HG03159 (cell line): ENCODE measurements around the gene LPXN.
"Not testable (repeated sequence)": the region's sequence is repeated elsewhere in the genome, so short reads cannot be mapped to it uniquely, and the experiment has no call there.

Experiments used
- ATAC-seq: cut with Tn5 transposase; IDR thresholded peaks from one replicate; pipeline ENCODE4 v1.9.1; 2021; ENCODE audit warnings: mild to moderate bottlenecking, moderate library complexity; ENCODE audit not compliant: unreplicated experiment

The LPXN gene

DNA sequence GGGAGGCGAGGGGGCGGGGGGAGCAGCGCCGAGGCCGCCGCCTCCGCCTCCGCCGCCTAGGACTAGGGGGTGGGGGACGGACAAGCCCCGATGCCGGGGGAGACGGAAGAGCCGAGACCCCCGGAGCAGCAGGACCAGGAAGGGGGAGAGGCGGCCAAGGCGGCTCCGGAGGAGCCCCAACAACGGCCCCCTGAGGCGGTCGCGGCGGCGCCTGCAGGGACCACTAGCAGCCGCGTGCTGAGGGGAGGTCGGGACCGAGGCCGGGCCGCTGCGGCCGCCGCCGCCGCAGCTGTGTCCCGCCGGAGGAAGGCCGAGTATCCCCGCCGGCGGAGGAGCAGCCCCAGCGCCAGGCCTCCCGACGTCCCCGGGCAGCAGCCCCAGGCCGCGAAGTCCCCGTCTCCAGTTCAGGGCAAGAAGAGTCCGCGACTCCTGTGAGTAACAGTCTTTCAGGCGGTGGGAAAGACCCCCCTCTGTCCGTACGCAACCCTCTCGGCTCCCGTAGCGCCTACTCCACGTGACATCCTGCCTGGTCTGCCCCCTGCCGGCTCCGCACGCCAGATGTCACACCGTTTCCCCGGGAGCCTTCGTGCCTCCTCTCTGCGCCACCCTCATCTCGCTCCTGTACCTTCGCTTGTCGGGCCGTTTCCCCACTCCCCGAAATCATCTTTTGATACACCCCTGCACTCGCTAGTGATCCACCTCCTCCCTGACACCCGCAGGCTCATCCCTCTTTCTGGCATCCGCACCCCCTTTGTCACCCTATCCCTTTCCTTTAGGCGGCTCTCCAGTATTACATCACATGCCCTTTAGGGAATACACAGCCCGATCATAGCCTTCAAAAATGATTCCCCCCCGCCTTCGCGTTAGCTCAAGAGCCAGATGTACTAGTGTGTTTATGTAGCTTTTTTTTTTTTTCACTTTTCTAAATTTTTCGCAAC is 3.8 kb upstream of the LPXN start:
- ATAC-seq: peak; percentile 46

GRCh38 chr11:58578635-58579191 is 3.1 kb upstream of the LPXN start, which contains the start of gene ZFP91:
Gene ZFP91 (plus strand): TSS chr11:58579063. CDS start chr11:58579282, 219 bp downstream.
- peak; percentile 35 for ATAC-seq

DNA sequence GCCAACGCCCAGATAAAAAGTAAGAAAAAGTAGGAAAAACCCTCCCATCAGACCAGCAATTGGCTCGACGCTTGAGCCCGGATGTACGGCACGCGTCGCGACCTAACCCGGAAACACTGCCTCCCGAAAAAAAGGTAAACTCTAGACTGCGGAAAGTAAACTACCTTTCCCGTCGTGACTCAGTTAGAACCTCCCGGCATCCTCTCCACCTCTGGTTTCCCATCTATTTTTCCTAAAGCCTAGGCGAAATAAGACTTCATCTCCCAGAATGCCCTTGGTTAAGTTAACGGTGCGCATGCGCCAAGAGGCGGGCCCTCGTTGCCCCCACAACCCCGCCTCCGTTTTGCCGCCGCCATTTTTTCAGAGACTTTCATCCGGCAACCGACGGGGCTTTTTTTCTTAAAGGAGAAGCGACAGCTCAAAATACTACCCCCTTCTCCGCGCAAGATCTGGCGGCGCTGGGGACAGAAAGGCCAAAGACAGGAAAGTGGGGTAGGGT is 2.5 kb upstream of the LPXN start:
- ATAC-seq: peak; percentile 24

GRCh38 chr11:58577555-58578135 is 2.0 kb upstream of the LPXN start:
- peak; percentile 48 for ATAC-seq

- ATAC-seq: no peak
Observed at GRCh38 chr11:58576887-58577471, 1.3 kb upstream of the LPXN start.

- ATAC-seq: no peak
Observed at GRCh38 chr11:58574881-58575280, 775 bp downstream of the LPXN start.

DNA sequence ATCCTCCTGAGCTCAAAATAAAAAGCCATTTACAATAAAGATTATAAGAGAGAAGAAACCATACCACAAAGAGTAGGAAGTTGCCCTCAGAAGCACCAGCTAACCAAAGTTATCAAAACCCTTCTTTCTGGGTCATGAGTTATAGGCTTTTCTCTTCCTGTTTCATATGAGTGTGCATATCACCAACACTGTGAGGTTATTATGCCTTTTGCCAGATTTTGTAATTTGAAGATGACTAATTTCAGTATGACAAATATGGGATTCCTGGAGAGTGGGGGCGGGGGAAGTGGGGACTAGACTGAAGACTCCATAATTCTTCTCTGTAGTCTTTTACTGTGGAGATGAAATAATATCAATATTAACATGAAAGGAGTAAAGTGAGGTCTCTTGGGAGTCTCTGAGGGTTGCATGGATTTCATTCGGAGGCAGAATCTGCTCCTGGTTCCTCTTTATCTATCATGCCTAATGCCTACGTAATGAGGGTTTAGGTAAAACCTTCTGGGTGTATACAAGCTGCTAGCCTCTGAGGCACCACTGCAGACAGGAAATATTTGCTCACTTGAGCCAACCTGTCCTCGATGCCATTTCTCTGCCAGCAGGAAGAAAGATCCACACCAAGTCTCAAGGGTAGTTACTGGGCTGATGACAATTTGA is 2.1 kb downstream of the LPXN start:
- peak; percentile 28 for ATAC-seq

- ATAC-seq: not testable (repeated sequence)
Observed at GRCh38 chr11:58572906-58573305, 2.8 kb downstream of the LPXN start.

- peak; percentile 87 for ATAC-seq
Observed at GRCh38 chr11:58567889-58568512, 7.7 kb downstream of the LPXN start.

DNA sequence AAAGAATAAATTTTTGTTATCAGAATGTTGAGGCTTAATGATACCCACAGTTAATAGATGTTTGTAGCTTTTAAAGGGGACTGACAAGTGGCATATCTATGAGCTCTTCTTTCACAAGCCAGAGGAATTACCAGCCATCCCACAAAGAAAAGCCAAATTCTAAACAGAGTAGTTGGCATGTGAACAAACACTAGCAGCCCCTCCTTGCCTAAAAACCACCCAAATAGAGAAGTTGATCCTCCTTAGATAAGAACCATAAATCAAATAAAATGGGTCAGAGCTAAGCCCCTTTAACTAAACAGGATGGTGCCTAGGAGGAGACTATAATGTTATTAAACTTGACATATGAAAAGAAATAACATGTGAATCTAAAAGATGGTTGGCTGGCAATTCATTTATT is 11.4 kb downstream of the LPXN start:
- no peak for ATAC-seq

DNA sequence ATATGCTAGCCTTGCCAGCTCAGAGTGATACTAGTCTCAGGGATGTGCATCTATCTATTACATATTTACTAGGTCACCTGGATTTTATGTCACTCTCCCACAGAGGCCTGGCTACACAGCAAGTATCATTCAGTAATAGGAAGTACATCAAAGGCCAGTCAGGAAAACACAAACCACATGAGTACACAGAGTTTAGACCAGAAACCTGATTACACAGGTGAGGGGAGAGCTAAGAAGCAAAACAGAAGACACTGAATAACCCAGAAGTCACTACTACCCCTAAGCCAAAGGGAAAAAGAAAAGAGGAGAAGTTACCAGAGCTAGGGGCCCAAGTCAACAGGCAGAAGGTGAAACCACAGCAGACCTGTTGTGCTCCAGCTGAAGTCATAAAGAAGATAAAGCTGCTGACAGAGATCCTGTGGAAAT is 13.3 kb downstream of the LPXN start:
- peak; percentile 89 for ATAC-seq

DNA sequence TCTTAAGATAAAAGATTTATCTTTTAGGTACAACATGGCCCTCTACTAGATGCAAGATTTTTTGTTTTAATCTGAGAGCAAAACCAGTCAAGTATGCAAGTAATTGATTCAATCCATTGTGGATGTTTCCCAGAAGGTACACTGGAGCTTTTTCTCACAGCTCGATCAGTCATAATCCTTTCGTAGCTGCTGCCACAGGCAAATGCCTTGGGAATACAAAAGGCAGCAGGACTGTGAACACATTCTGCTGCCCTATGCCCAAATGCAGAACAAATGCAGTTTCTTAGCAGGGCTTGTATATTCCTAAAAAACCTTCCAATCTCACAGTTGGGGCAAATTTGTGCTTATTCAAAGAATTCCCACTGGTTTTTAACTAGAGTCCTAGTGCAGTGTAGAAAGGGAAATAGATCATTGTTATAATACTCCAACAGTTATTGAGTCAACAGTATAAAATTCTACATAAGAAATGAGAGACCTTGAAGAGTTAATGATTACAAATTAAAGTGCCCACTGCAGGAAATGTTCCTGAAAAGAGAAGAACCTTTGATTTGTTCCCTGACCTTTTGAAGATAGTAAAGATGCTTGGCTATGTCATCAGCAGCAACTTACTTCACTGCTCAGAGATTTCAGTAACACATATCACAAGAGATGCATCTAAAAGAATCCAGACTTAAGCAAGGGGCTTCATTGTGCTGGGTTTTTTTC is 14.1 kb downstream of the LPXN start:
- ATAC-seq: no peak

DNA sequence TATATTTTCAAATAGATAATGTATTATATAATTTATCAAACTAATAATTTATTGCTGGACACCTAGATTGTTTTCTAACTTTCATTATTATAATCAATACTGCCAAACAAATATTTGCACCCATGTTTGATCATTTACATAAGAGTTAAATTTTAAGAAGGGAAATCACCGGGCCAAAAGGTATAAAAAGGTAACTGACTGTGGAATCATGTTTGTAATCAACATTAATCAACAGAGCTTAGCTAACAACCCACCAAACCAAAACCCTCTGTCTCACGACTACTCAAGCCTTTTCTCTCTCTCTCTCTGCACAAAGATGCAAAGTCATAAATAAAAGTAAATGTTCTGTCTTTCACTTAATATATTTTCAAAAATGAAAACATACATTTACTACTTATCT is 14.8 kb downstream of the LPXN start:
- no peak for ATAC-seq

DNA sequence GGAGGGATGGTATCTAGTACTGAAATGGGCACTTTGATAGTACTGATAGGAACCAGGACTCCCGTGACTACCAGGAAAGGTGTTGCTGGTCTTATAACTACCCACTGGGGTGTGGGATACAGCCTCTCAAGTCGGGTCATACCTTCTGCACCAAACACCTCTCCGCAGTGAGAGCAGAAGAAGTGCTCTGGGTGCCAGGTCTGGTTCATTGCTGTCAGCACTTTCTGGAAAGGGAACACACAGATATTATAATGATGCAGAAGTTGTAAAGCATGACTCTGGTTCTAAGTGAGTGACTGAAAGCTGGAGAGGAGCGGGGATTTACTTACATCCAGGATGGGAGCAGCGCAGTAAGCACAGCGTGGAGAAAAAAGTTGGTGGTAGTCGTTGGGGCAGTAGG is 26.0 kb downstream of the LPXN start:
- no peak for ATAC-seq

DNA sequence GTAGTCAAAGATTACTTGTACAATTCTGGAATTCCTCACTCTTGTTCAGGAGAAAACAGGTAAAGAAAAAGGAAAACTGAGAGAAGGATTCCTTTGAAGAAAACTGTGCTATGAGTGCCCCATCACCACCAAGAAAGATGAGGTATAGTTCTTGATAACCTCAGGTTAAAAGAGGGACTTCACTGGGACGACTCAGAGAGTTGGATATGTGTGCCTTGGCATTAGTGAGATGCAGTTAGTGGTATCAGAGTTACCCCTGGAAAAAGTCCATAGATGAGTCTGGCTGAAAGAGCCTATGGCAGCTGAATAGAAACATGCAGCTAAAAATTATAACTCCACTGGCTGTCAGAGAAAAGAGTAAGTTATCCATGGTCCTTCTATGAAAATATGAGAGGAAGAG is 28.8 kb downstream of the LPXN start:
- ATAC-seq: no peak

DNA sequence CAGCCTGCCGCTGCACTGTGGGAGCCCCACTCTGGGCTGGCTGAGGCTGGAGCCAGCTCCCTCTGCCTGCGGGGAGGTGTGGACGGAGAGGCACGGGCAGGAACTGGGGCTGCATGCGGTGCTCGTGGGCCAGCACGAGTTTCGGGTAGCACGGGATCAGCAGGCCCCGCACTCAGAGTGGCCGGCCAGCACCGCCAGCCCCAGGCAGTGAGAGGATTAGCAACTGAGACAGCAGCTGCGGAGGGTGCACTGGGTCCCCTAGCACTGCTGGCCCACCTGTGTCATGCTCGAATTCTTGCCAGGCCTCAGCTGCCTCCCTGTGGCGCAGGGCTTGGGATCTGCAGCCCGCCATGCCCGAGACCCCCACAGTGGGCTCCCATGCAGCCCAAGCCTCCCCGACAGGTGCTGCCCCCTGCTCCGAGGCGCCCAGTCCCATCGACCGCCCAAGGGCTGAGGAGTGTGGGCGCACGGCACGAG is 43.8 kb downstream of the LPXN start:
- ATAC-seq: no peak

- ATAC-seq: no peak
Observed at GRCh38 chr11:58530236-58530635, 45.4 kb downstream of the LPXN start.

DNA sequence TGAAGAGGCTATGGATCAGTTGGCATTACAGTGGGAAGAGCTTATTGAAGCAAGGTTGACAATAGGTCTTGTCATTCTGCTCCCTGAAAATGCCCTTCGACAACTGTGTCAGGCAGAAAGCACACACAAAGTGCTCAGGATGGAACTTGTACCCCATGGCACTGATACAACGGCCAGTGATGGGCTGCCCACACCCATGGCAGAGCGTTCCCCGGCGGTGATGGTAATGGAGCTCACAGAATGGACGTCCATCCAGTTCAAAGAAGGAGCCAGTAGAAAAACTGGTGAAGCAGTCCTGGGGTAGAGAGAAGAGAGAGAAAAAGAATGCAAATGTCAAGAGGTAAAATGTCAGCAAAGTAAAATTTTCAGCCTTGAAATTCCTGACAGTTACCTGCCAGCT is 48.2 kb downstream of the LPXN start:
- ATAC-seq: no peak

DNA sequence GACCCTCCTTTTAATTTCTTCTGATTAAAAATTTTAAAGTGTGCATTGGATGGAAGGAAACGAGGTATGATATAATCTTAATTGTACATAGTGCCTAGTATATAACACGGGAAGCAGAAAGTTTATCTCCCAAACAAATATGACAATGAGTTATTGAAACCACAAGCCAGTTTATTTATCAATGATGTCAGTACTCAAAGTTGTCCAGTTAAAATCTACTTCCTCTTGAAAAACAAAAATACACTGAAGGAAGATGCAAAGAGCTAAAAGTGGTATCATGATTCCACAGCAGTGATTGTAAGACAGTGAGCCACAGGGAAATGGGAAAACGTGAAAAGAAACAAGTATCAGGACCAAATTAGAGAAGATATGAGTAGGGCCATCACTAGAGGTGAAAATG is 48.9 kb downstream of the LPXN start:
- ATAC-seq: no peak
